Stimulated activated CD4-positive, alpha-beta T cell treated with anti-CD3 and anti-CD28 coated beads, Interleukin-2, amount 100 ng/mL, for 48 hours (primary cell): ENCODE results near the gene BRD9.
"Not testable (repeated sequence)": the region's sequence is repeated elsewhere in the genome, so short reads cannot be mapped to it uniquely, and the experiment has no call there.

Experiments used
- DNase-seq, 2 donors: peaks; one replicate each; pipeline ENCODE4 v3.0.0-alpha.2; 2020

Gene BRD9

DNA sequence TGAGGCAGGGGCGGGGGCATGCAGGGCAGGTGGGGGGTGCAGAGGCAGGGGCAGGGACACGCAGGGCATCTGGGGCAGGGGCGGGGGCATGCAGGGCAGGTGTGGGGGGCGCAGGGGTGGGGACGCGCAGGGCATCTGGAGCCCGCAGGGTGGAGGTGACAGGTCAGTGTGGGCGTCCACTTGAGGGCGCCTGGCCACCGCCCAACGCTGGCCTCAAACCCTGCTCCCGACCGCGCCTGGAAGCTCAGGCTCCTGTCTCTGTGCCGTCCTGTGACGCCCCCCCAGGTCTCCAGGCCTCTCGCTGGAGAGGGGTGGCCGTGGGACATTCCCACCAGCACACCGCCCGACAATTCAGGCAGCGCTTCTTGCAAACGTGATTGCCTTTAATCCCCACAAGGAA lies 48.7 kb downstream of the BRD9 start:
- DNase-seq, result not testable (repeated sequence)

DNA sequence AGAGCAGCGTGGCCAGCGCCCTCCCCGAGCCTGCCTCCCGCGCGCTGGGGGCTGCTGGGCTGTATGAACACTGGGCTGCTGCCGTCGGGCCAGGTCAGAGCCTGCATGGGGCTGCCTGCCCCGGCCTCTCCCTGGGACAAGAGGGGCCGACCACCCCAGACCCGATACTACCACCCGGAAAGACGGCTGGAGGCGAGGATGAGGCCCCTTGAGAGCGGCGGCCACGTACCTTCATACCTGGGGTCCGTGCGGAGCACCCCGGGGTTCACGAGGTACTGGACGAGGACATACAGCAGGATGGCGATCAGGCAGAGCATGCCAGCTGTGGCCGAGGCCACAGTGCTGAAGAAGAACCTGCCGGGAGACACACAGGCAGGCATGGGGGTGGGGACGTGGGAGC lies 49.2 kb downstream of the BRD9 start:
- DNase-seq, result not testable (repeated sequence)

DNA sequence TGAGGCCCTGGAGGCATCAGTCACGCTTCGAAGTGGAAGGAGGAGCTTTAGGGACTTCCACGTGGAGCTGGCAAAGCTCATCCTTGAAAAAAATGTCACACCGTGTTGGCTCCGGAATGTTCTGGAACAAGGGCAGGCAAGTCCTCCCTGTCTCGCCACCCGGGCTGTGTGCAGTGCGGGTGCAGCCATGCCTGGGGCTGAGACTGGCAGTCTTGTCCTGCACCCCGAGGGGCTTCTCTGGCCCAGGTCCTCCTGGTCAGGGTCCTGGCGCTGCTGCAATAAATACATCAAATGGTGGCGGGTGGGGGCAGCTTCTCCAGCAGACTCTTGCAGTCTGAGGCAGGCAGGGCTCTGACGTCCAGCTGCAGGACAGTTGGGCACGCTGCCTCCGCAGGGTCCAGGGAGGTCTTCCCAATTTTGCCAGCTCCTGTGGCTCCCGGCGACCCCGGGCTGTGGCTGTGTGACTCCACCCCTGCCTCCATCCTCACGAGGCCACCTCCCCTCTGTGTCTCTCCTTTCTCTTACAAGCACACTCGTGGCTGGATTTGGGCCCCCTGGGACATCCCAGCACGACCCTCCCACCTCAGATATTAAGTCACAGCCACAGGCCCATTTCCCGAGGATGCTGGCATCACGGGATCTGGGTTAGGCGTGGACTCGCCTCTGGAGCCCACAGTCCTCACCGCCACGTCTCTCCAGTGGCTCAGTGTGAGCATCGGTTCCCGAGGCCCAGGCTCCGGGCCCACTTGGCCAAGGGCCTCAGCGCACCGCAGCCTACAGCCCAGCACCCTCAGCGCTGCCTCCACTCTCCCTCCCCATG lies 50.0 kb downstream of the BRD9 start:
- not testable (repeated sequence) for DNase-seq

DNA sequence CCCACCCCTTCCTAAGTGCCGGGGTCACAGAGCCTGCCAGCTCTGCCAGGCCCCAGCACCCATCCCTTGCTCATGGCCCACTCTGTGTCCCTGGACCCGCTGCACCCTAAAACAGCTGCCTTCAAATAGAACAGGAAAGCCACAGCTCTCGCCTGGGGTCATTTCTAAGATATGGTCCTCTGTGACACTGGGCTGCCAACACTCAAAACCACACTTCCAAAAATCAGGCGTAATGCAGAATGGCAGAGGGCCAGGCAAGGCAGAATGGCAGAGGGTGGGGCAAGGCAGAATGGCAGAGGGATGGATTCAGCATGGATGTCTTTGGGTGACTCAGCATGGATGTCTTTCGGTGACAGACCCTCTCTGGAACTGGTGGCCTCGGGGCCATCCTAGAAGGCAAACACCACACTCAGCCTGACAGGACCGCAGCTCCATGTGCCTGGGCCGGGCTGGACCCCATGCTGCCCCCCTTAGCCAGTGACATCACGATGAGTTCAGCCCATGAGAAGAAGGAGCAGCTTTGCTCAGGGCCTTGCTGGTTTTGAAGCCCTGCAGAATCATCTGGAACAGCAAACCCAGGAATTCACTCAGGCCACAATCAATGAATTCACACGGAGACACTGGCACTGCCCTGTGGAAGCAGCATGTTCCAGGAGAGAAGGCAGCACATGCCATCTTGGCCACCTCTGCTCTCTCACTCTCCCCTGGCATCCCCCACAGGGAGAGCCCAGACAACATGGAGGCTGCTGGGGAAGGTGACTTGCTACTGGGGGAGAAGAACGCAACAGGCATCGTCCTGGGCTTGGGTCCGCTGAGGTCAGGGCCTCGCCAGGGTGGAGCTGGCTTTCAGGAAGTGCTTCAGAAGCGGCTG lies 50.8 kb downstream of the BRD9 start:
- not testable (repeated sequence) for DNase-seq

DNA sequence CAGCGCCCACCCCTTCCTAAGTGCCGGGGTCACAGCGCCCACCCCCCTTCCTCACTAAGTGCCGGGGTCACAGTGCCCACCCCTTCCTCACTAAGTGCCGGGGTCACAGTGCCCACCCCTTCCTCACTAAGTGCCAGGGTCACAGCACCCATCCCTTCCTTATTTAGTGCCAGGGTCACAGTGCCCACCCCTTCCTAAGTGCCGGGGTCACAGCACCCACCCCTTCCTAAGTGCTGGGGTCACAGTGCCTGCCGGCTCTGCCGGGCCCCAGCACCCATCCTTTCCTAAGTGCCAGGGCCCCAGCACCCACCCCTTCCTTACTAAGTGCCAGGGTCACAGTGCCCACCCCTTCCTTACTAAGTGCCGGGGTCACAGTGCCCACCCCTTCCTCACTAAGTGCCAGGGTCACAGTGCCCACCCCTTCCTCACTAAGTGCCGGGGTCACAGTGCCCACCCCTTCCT lies 51.6 kb downstream of the BRD9 start:
- not testable (repeated sequence) for DNase-seq

DNA sequence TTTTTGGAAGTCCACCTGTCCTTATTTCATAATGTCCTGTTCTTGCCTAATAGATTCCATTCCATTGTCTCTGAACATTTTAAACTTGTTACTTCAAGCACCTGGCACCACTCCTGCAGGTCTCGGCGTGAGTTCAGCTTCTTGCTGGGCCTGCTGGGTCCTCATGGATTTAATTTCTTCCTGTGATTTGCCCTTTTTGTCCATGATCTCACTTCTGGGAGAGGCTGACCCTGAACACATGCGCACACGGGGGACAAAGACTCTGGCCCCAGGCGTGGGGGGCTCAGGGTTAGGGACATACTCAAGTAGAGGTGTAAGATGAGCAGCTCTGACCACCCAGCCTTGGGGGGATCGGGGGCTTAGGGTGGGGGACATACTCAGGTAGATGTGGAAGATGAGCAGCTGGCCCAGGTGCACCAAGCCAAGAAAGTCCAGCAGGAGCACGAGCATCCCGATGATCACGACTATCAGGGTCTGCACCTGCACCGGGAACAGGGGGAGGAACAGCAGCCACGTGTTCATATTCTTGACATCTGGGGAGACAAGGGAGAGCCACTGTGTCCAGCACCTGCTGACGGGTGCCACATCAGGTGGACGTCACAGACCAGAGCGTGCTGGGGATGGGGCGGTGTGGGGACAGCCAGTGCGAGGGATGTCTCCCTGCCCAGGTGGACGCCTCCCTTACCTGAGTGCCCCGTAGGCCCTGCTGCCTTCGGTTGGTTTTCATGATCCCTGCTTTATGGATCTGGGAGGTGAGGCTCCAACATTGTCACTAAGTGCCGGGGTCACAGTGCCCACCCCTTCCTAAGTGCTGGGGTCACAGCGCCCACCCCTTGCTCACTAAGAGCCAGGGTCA lies 52.3 kb downstream of the BRD9 start:
- DNase-seq, result not testable (repeated sequence)

DNA sequence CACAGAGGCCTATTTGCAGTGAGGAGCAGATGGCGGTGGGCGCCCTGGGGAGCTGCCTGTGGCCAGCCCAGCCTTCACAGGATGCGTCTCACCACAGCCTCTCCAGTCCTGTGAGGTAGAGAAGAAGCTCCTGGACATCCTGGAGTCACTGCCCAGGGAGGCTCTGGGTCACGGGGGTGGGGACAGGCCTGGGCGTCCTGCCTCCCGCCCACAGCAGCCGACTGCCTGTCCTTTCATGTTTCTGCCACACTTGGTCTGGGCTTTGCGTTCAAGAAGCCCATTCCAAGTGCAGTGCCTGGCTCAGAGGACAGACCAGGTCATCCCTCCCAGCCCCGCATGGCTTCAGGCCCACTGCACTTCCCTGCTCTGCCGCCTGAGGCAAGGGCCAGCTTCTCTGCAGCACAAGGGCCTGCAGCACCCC lies 54.2 kb downstream of the BRD9 start:
- not testable (repeated sequence) for DNase-seq

DNA sequence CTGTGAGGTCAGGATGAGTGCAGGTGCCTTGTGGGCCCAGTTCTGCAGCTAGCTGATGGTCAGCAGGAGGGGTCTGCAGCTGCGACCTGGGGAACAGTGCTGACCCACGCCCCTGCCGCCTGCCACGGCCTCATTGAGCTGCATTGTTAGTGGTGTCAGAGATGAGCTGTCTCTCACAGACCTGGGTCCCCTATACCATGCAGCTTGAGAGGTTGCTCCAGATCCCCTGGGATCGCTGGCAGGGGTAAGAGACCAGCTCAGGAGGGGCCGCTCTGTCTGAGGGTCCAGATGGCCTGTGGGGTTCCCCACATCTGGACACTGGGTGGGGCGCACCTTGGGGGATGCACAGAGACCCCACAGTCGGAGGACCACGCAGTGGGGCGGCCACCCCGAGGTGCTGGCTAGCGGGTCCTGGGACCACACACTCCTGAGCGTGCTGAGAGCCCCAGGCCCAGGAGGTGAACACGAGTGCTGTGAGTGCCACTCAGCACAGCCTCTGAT lies 54.9 kb downstream of the BRD9 start:
- DNase-seq, result not testable (repeated sequence)

DNA sequence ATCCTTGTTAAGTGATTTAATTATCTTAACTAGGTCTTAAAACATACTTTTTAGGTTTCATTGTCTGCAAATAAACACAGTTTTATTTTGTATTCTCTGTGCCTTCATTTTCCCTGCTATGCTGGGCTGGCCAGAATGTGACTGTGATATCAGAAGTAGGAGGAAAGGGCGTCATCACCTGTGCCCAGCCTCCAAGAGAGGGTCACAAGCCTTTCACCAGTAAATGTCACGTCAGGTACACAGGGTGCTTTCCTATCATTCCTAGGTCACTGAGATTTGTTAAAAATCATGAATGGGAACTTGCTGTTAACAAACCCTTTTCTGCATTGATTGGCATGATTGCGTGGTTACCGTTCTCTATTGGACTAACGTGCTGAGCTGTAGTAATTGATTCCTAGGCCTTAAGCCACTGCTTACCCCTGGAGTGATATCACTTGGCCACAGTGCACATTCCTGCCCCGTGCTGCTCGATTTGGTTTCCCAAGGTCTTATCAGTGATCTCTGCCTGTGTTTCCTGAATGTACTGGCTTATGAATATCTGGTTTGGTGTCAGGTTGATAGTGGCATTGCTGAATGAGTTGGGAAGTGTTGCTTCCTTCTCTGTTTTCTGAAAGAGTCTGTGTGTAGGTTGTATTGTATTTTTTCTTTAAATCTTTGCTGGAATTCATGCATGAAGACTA lies 56.5 kb downstream of the BRD9 start:
- DNase-seq, result not testable (repeated sequence)

DNA sequence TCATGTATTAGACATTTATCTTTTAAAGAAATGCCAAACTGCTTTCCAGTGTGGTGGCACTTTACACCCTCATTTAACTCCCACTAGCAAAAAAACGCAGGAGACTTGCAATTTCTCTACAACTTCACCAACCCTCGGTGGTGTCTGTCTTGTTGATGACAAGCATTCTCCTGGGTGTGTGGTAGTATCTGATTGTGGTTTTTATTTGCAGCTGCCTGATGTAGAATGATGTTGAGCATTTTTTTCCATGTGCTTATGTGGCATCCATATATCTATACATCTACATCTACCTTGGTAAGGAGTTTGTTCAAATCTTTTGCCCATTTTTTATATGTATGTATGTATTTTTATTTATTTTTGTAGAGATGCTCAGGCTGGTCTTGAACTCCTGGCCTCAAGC lies 58.6 kb downstream of the BRD9 start:
- DNase-seq, result not testable (repeated sequence)

DNA sequence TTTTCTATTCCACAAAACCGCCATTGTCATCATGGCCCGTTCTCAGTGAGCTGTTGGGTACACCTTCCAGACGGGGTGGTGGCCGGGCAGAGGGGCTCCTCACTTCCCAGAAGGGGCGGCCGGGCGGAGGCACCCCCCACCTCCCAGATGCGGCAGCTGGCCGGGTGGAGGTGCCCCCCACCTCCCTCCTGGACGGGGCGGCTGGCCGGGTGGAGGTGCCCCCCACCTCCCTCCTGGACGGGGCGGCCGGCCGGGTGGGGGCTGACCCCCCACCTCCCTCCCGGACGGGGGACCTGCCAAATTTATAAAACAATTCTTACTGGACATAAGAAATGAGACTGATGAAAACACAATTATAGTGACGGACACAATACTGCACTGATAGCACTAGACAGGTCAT lies 64.4 kb downstream of the BRD9 start:
- DNase-seq, result not testable (repeated sequence)

DNA sequence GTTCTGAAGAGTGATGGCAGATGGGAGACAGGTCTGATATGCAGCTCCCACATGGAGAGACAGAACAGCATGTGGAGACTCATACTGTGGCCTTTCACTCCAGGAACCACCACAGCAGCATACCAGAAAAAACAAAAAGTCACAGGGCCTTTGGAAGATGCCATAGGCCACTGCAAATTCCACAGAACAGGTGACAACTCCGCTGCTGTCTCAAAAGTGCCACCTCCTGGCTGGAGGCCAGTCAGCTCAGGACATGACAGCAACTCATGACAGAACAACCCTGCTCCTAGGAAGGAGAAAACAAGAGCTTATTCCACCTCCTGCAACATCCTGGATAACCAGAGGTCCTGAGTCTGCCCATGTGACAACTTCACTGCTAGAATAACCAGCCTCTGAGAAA lies 67.1 kb downstream of the BRD9 start:
- not testable (repeated sequence) for DNase-seq

DNA sequence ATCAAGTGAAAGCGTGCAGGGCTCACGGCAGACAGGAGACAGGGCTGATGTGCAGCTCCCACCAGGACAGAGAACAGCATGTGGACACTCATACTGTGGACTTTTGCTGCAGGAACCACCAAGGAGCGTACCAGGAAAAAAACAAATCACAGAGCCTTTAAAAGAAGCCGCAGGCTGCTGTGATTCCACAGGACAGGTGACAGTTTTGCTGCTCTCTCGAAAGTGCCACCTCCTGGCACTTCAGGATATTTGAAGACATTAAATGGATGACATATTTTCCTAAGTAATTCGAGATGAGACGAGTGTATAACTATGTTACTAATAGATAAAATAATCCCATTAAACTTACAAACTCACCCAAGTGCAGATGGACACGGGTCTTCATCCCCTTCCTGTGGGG lies 71.1 kb downstream of the BRD9 start:
- DNase-seq, result no peak

DNA sequence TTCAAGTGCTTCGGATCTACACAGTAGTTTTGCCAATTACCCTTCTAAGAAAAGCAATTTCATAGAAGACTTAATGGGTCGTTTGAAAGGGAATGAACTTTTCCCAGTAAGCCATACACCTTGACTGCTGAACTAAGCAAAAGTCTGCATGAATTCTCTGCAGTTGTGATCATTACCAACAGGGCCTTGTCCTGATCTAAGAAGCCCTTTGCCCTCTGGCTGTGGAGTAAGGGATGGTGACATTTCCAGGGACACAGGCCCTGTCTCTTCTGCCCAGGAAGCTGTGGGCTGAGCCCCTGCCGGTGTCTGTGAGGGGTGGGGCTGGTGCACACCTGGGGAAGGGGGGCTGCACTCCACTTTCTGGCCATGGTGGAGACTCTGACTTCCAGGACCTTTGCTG lies 72.4 kb downstream of the BRD9 start:
- DNase-seq, result no peak

DNA sequence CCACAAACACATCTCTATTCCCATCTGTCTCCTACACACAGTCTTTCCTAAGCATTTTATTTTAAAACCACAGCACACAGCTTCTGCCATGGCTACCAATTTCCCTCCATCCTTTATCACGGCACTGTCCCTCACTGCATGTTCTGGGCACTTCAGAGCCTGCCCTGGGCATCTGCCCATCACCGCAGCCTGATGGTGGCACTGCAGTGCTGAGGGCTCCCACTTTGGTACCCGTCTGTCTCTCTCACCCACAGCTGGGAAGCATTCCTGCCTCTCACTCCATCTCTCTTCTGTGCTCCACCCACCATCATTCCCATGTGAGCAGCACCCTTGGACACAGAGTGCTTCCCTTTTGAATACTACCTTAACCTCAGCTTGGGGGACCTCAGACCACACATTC lies 73.5 kb downstream of the BRD9 start:
- DNase-seq, result no peak

DNA sequence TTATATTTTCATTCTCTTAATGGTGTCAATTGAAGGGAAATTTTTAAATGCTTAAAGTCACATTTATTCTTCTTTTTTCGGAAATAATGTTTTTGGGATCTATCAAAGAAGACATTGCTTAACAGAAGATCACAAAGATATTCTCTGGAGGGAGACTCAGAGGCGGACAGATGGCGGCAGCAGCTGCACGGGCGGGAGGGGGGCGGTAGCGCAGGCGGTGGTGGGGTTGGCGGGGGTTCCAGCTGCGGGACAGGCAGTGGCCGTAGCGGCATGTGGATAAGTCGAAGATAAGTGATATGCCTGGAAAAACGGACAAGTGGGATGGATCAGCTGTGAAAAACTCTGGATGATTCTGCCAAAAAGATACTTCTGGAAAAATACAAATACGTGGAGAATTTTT lies 76.4 kb downstream of the BRD9 start:
- no peak for DNase-seq

DNA sequence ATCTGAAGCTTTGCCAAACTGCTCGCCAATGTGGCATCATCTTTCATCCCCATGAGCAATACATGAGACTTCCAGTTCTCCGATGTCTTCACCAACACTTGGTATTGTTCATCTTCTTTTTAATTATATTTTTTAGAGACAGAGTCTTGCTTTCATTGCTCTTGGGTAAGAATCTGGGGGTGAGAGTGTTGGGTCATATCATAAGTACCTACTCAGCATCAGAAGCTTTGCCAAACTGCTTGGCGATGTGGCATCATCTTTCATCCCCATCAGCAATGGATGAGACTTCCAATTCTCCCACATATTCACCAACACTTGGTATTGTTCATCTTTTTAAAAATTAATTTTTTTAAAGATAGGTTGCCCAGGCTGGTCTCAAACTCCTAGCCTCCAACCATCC lies 77.2 kb downstream of the BRD9 start:
- DNase-seq, result no peak
